Peyer's patch (tissue), 4 donors: ENCODE measurements around the gene SLC12A8. TPM values are rescaled to one million over a fixed set of nuclear protein-coding genes. Genes with fewer than 3 reads are reported as not detected.

Experiments used
- DNase-seq, 3 donors: peaks; one replicate each; pipeline ENCODE4 v3.0.0-alpha.2; 2017 to 2019
- H3K27ac ChIP-seq, 4 donors: fragments of 200-600 bp; sonication (generic); one replicate each; pipeline ENCODE4 v1.5.1; 2016 to 2019
- H3K27me3 ChIP-seq, 2 donors: fragments of 200-600 bp; sonication (generic); one replicate each; pipeline ENCODE4 v1.5.1; 2019
- H3K36me3 ChIP-seq, 3 donors: fragments of 200-600 bp; sonication (generic); one replicate each; pipeline ENCODE4 v1.5.1; 2016 to 2019
- H3K4me1 ChIP-seq, 4 donors: fragments of 200-600 bp; sonication (generic); one replicate each; pipeline ENCODE4 v1.5.1; 2016 to 2019
- H3K4me3 ChIP-seq, 4 donors: fragments of 200-600 bp; sonication (generic); 1 replicate in 3 of 4; 2 replicates in 1 of 4; pipeline ENCODE4 v1.5.1; 2016 to 2019; ENCODE audit warnings: mild to moderate bottlenecking in 1 of 4
- H3K9me3 ChIP-seq, 4 donors: fragments of 200-600 bp; sonication (generic); one replicate each; pipeline ENCODE4 v1.5.1; 2016 to 2019; ENCODE audit warnings: mild to moderate bottlenecking in 1 of 4
- POLR2A ChIP-seq, 2 donors: fragments of 450-650 bp; IDR thresholded peaks; one replicate each; pipeline ENCODE4 v1.5.1; 2017; ENCODE audit warnings: antibody characterized with exemption in 2 of 2, mild to moderate bottlenecking in 2 of 2, moderate library complexity in 2 of 2
- total RNA-seq, 4 donors: library from RNA; depleted of rRNA; stranded (reverse); fragments of >200 nt; gene quantifications; one replicate each; pipeline ENCODE4 v1.1.0, GENCODE V29; 2016
- TF ChIP-seq, protein P1 (sequence below), 6 experiments: fragments of 450-650 bp in 4 of 6; fragments of 200-600 bp in 2 of 6; sonication (generic) in 1 of 6; IDR thresholded peaks; one replicate each; pipeline ENCODE4 v1.5.1; 2017 to 2019; ENCODE audit warnings: antibody characterized with exemption in 6 of 6, mild to moderate bottlenecking in 3 of 6, moderate library complexity in 1 of 6

The SLC12A8 gene
- total RNA-seq, 4 donors from 2014 or later = 24.2 to 31.4 (median 26.3) TPM

DNA sequence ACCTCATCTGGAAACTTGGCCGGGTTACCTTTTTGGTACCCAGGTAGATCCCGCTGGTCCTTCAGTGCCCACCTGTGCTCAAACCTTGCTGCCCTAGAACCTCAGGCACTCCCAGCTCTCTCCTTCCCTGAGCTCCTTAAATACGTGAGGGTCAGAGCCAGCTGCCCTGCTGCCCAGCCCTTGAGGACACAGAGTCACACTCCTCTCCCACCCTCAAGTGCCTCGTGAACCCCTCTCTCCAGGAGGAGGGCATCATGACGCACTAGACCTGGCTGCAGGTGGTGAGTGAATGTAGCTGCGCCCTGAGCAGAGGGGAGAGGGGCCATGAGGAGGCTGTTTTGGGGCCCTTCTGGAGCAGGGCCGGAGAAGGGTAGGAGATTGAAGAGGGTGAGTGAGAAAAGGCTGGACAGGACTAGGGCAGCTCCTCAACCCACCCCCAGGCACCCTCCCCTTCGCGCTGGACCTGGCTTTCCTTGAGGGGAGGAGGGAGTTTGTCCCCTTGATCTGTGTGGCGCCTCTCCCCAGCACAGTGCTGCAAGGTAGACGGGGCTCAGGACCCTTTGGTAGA, 941 bp downstream of the SLC12A8 start:
- H3K9me3 ChIP-seq = no peaks in the 10 kb centered on the region
- no peaks in the 10 kb centered on the region for H3K36me3 ChIP-seq
- peak overlapping the region in 3 of 4 donors; percentile 35 to 66 (median 52) for H3K4me3 ChIP-seq
- TF ChIP-seq, protein P1, sequence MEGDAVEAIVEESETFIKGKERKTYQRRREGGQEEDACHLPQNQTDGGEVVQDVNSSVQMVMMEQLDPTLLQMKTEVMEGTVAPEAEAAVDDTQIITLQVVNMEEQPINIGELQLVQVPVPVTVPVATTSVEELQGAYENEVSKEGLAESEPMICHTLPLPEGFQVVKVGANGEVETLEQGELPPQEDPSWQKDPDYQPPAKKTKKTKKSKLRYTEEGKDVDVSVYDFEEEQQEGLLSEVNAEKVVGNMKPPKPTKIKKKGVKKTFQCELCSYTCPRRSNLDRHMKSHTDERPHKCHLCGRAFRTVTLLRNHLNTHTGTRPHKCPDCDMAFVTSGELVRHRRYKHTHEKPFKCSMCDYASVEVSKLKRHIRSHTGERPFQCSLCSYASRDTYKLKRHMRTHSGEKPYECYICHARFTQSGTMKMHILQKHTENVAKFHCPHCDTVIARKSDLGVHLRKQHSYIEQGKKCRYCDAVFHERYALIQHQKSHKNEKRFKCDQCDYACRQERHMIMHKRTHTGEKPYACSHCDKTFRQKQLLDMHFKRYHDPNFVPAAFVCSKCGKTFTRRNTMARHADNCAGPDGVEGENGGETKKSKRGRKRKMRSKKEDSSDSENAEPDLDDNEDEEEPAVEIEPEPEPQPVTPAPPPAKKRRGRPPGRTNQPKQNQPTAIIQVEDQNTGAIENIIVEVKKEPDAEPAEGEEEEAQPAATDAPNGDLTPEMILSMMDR (IDR thresholded peaks at IDR 0.05) = no peak
- no peak for TF ChIP-seq POLR2A (IDR thresholded peaks at IDR 0.05)
- H3K27ac ChIP-seq = peak overlapping the region in 2 of 4 donors; percentile 21 to 59
- peaks cover 0 to 11% of the 10 kb centered on the region in 2 donors for H3K27me3 ChIP-seq
- peaks cover 0 to 14% (median 4%) of the 10 kb centered on the region in 4 donors for H3K4me1 ChIP-seq
- peak in 1 of 3 donors; percentile 53 for DNase-seq

DNA sequence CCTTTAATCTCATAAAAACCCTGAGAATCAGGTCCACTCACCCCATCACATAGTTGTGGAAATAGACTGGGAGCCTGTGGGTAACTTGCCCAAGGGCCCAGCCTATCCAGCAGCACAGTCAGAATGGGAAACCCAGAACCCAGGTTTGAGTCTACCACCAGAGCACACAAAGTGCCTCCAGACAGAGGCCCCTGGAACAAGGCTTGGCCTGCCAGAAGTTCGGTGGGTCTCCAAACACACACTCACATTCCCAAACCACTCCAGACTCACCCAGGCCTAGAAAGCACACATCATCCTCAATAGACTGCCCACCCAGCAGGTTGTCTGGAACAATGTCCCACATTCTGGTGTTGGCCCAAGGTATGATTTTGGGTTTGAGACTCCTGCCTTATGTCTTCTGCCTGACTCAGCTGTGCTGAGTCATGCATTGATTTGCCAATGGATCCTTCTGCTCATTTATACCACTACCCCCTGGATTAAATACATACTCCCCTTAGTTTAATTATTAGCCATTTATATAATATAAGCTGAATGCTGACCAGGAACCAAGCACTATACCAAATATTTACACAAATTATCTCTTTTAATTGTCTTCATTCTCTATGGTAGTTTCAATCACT, 4.5 kb downstream of the SLC12A8 start:
- Histone ChIP-seq H3K27ac (peak overlapping the region in 2 of 4 donors; percentile 22 to 64), H3K27me3 (peaks cover 0 to 11% of the 10 kb centered on the region in 2 donors), H3K4me3 (no peak overlapping the region), H3K9me3 (no peaks in the 10 kb centered on the region), H3K4me1 (peaks cover 0 to 13% (median 4%) of the 10 kb centered on the region in 4 donors), H3K36me3 (no peaks in the 10 kb centered on the region)
- DNase-seq = no peak
- no peak for TF ChIP-seq POLR2A (IDR thresholded peaks at IDR 0.05)
- TF ChIP-seq, protein P1 (IDR thresholded peaks at IDR 0.05) = no peak

DNA sequence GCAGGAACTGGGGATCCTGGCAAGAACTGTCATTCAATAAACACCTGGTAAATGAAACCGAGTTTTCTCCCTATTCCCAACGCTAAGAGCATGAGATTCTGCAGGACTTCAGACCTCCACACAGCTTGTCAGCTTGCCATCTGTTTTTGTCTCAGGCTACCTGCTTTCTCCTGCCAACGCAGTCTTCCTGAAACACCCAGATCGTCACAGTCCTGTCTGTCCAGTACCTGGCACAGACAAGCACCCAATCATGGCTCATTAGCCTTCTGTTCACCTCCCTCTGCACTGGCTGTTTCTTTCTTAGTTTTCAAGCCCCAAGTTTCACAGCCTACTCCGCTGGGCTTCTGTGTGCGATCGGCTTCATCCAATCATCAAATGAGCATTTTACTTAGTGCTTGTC, 5.0 kb downstream of the SLC12A8 start:
- H3K27ac ChIP-seq = peak overlapping the region in 2 of 4 donors; percentile 22 to 64

DNA sequence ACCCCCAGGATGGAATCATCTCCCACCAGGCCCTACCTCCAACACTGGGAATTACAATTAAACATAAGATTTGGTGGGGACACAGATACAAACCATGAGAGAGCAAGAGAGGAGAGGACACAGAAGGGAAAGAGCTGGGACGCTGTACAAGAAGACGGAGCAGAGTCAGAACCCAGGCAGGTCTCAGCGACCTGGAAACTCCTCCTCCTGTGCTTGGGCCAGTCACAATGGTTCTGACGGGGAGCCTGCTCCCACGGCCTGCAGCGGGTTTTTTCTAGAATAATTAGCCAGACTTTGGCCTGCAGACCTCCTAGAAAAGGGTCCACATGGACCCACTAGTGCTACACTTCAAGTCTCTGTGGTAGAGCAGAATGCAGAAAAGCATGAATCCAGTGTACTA, 5.6 kb downstream of the SLC12A8 start:
- TF ChIP-seq, protein P1 (IDR thresholded peaks at IDR 0.05) = no peak
- TF ChIP-seq POLR2A (IDR thresholded peaks at IDR 0.05) = no peak
- Histone ChIP-seq H3K27ac (peak overlapping the region in 2 of 4 donors; percentile 15 to 64), H3K9me3 (no peaks in the 10 kb centered on the region)

More for the DNA sequence above, 5.0 kb downstream of the SLC12A8 start:
- H3K36me3 ChIP-seq = no peaks in the 10 kb centered on the region
- no peaks in the 10 kb centered on the region for H3K9me3 ChIP-seq
- peaks cover 0 to 8% of the 10 kb centered on the region in 2 donors for H3K27me3 ChIP-seq
- peaks cover 0 to 8% (median 2%) of the 10 kb centered on the region in 4 donors for H3K4me1 ChIP-seq
- H3K4me3 ChIP-seq = no peak overlapping the region
- peak in 1 of 3 donors; percentile 59 for DNase-seq
- TF ChIP-seq POLR2A (IDR thresholded peaks at IDR 0.05) = peak in 1 of 2 donors; percentile 9
- TF ChIP-seq, protein P1 (IDR thresholded peaks at IDR 0.05) = no peak

DNA sequence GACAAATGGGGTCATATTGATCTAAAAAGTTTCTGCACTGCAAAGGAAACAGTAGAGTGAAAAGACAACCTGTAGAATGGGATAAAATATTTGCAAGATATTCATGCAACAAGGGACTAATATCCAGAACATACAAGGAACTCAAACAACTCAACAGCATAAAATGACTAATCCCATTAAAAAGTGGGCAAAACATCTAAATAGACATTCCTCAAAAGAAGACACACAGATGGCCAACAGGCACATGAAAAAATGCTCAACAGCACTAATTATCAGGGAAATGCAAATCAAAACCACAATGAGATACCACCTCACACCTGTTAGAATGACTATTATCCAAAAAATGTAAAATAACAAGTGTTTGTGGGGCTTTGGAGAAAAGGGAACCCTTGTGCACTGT, 8.8 kb downstream of the SLC12A8 start:
- no peak for DNase-seq
- Histone ChIP-seq H3K4me3 (no peak overlapping the region), H3K9me3 (no peaks in the 10 kb centered on the region), H3K36me3 (no peaks in the 10 kb centered on the region), H3K4me1 (no peaks in the 10 kb centered on the region), H3K27me3 (no peaks in the 10 kb centered on the region), H3K27ac (no peak overlapping the region)
- no peak for TF ChIP-seq POLR2A (IDR thresholded peaks at IDR 0.05)
- TF ChIP-seq, protein P1 (IDR thresholded peaks at IDR 0.05) = no peak

More for the DNA sequence above, 5.6 kb downstream of the SLC12A8 start:
- H3K4me1 ChIP-seq = peaks cover 0 to 2% (median 0%) of the 10 kb centered on the region in 4 donors
- no peak overlapping the region for H3K4me3 ChIP-seq
- peak in 1 of 3 donors; percentile 35 for DNase-seq
- H3K36me3 ChIP-seq = no peaks in the 10 kb centered on the region
- peaks cover 0 to 3% of the 10 kb centered on the region in 2 donors for H3K27me3 ChIP-seq
